Smooth muscle cell (in vitro differentiated cells): Measurements from ENCODE around the gene LTB4R2. TPM values are rescaled to one million over a fixed set of nuclear protein-coding genes. Genes with fewer than 3 reads are reported as not detected.

Source experiments
- DNase-seq: peaks from one replicate; lab custom pipeline; 2025; ENCODE audit not compliant: unreplicated experiment; lab: John Stamatoyannopoulos, UW
- H2AFZ ChIP-seq: fragments of 200-600 bp; sonication (generic); 2 replicates; pipeline ENCODE4 v1.6.0; 2016; ENCODE audit warnings: antibody characterized with exemption, low read depth, mild to moderate bottlenecking
- H3F3A ChIP-seq: fragments of 200-600 bp; sonication (generic); 2 replicates; pipeline ENCODE4 v1.6.0; 2017; ENCODE audit warnings: antibody characterized with exemption, low read depth
- H3K27ac ChIP-seq: fragments of 200-600 bp; sonication (generic); 2 replicates; pipeline ENCODE4 v1.5.1; 2016; ENCODE audit warnings: low read depth, mild to moderate bottlenecking
- H3K27me3 ChIP-seq: fragments of 200-600 bp; sonication (generic); 2 replicates; pipeline ENCODE4 v1.6.1; 2016; ENCODE audit warnings: low read depth, mild to moderate bottlenecking
- H3K36me3 ChIP-seq: fragments of 200-600 bp; sonication (generic); 2 replicates; pipeline ENCODE4 v1.5.1; 2016; ENCODE audit warnings: low read depth
- H3K4me1 ChIP-seq: fragments of 200-600 bp; sonication (generic); 2 replicates; pipeline ENCODE4 v1.5.1; 2016; ENCODE audit warnings: low read depth
- H3K4me2 ChIP-seq: fragments of 200-600 bp; sonication (generic); 2 replicates; pipeline ENCODE4 v1.6.0; 2016; ENCODE audit warnings: mild to moderate bottlenecking
- H3K4me3 ChIP-seq: fragments of 200-600 bp; sonication (generic); 2 replicates; pipeline ENCODE4 v1.5.1; 2016; ENCODE audit warnings: mild to moderate bottlenecking
- H3K79me2 ChIP-seq: fragments of 200-600 bp; sonication (generic); 2 replicates; pipeline ENCODE4 v1.6.0; 2016; ENCODE audit warnings: low read depth, mild to moderate bottlenecking
- H3K9ac ChIP-seq: fragments of 200-600 bp; sonication (generic); 2 replicates; pipeline ENCODE4 v1.6.0; 2016; ENCODE audit warnings: low read depth
- H3K9me3 ChIP-seq: fragments of 200-600 bp; sonication (generic); replicated peaks from 2 replicates; pipeline ENCODE4 v1.5.1; 2016; ENCODE audit warnings: low read depth
- H4K20me1 ChIP-seq: fragments of 200-600 bp; sonication (generic); 2 replicates; pipeline ENCODE4 v1.6.0; 2016; ENCODE audit warnings: low read depth
- WGBS: methylation state at CpG from one replicate; pipeline ENCODE4 v1.1.7; 2016; ENCODE audit warnings: low lambda C conversion rate; 5-methylcytosine and 5-hydroxymethylcytosine counted together
- polyA plus RNA-seq: library from polyadenylated mRNA; unstranded; fragments of >200 nt; fragmentation: Nextera tagmentation; extraction: Ambion mirVana; gene quantifications from 2 replicates; pipeline ENCODE4 v1.2.1, GENCODE V29; 2016
- total RNA-seq: library from RNA; depleted of rRNA; stranded (reverse); fragments of >200 nt; gene quantifications from 2 replicates; pipeline ENCODE4 v1.2.3, GENCODE V29; 2014
- TF ChIP-seq, protein P1 (sequence below): fragments of 200-600 bp; sonication (generic); IDR thresholded peaks from 2 replicates; pipeline ENCODE4 v1.5.1; 2017; ENCODE audit warnings: borderline replicate concordance, mild to moderate bottlenecking, antibody characterized with exemption; ENCODE audit not compliant: insufficient read depth, poor library complexity, severe bottlenecking

LTB4R2 gene
- total and polyA plus RNA-seq, 2 experiments from 2014 or later, result 0.70 to 2.8 TPM

- Histone ChIP-seq H3F3A (no peaks in the 10 kb centered on the region), H3K36me3 (no peaks in the 10 kb centered on the region), H3K9me3 (no peaks in the 10 kb centered on the region), H3K4me3 (peak overlapping the region; percentile 45), H3K27ac (no peak overlapping the region), H3K79me2 (no peaks in the 10 kb centered on the region), H3K27me3 (peaks cover 51% of the 10 kb centered on the region), H2AFZ (peak overlapping the region; percentile 83), H4K20me1 (no peaks in the 10 kb centered on the region), H3K9ac (no peak overlapping the region), H3K4me2 (peak overlapping the region; percentile 93), H3K4me1 (peaks cover 6% of the 10 kb centered on the region)
- 4% methylated on average over 51 of the region's 56 CpGs for WGBS
- DNase-seq, result no peak
- TF ChIP-seq, protein P1, sequence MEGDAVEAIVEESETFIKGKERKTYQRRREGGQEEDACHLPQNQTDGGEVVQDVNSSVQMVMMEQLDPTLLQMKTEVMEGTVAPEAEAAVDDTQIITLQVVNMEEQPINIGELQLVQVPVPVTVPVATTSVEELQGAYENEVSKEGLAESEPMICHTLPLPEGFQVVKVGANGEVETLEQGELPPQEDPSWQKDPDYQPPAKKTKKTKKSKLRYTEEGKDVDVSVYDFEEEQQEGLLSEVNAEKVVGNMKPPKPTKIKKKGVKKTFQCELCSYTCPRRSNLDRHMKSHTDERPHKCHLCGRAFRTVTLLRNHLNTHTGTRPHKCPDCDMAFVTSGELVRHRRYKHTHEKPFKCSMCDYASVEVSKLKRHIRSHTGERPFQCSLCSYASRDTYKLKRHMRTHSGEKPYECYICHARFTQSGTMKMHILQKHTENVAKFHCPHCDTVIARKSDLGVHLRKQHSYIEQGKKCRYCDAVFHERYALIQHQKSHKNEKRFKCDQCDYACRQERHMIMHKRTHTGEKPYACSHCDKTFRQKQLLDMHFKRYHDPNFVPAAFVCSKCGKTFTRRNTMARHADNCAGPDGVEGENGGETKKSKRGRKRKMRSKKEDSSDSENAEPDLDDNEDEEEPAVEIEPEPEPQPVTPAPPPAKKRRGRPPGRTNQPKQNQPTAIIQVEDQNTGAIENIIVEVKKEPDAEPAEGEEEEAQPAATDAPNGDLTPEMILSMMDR, result peak; percentile 67
Observed at GRCh38 chr14:24332268-24332993, 22.5 kb downstream of the LTB4R2 start.

- peaks cover 74% of the 10 kb centered on the region for H3K27me3 ChIP-seq
- no peaks in the 10 kb centered on the region for H3F3A ChIP-seq
- H3K4me2 ChIP-seq, result peak within 1 kb of the TSS; percentile 73
- no peak within 1 kb of the TSS for H2AFZ ChIP-seq
- no peaks in the 10 kb centered on the region for H3K36me3 ChIP-seq
- no peak within 1 kb of the TSS for H3K27ac ChIP-seq
- no peaks in the 10 kb centered on the region for H3K79me2 ChIP-seq
- H3K9ac ChIP-seq, result no peak within 1 kb of the TSS
- H3K4me1 ChIP-seq, result peaks cover 10% of the 10 kb centered on the region
- DNase-seq, result no peak
- H3K4me3 ChIP-seq, result peak within 1 kb of the TSS; percentile 35
- H3K9me3 ChIP-seq, result no peaks in the 10 kb centered on the region
- TF ChIP-seq, protein P1, result no peak
- H4K20me1 ChIP-seq, result no peaks in the 10 kb centered on the region
- WGBS, result 3% methylated on average over 60 of the region's 65 CpGs
Observed at GRCh38 chr14:24334431-24335291, 24.7 kb downstream of the LTB4R2 start, which contains the start of gene ADCY4. Gene ADCY4, minus strand, starts transcription at chr14:24335071. Its CDS starts 419 bp downstream, at chr14:24334652.

GRCh38 chr14:24335461-24336171 is 25.7 kb downstream of the LTB4R2 start:
- TF ChIP-seq, protein P1, result no peak
- Histone ChIP-seq H3K36me3 (no peaks in the 10 kb centered on the region), H3K79me2 (no peaks in the 10 kb centered on the region), H3K4me3 (no peak overlapping the region), H2AFZ (no peak overlapping the region), H3K9me3 (no peaks in the 10 kb centered on the region), H3K27ac (no peak overlapping the region), H3K27me3 (peaks cover 83% of the 10 kb centered on the region), H4K20me1 (no peaks in the 10 kb centered on the region), H3K4me1 (peaks cover 11% of the 10 kb centered on the region), H3F3A (no peaks in the 10 kb centered on the region), H3K9ac (no peak overlapping the region), H3K4me2 (no peak overlapping the region)
- DNase-seq, result no peak
- whole genome bisulfite sequencing, result 49% methylated on average over 12 of the region's 12 CpGs
